NCI-H748 treated with DMSO at 0.1 percent for 48 hours (cell line): ENCODE results near the gene ATP5F1A.
A peak's percentile ranks its signal among the peaks of the same experiment; 100 is the strongest.

Source experiments
- DNase-seq: peaks from one replicate; lab custom pipeline; 2025; lab: John Stamatoyannopoulos, UW

Gene ATP5F1A

DNA sequence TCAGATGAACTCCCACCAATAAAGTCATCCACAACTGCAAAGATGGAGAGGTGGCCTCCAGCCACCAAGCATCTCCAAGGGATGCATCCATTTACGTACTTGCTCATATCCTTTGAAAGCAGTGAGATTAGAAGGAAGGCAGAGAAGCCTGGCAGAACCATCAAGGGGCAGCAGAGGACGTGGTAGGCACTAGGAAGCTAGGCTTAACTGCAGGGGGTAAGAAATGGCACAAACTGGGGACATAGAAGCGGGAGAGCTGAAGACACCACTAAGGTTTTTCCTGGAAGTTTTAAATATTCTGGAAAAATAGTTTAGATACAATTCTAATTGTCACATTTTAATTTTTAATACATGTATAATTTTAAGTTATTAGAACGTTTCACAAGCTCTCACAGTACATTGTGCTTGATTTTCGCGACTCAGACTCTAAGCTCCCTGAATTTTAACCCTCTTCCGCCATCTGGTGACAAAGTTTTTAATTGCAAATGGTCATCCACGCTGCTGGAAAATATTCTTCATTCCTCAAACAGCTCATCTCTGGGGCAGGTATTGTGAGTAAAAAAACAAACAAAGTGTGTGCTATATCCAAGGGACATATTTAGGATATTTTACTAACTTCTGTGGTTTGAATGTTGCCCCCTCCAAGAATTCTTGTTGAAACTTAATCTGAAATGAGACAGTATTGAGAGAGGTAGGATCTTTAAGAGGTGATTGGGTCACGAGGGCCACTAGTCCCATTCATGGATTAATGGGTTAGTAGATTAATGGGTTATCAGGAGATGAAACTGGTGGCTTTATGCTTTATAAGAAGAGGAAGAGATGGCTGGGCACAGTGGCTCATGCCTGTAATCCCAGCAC lies 24.4 kb downstream of the ATP5F1A start:
- peak; percentile 57 for DNase-seq

DNA sequence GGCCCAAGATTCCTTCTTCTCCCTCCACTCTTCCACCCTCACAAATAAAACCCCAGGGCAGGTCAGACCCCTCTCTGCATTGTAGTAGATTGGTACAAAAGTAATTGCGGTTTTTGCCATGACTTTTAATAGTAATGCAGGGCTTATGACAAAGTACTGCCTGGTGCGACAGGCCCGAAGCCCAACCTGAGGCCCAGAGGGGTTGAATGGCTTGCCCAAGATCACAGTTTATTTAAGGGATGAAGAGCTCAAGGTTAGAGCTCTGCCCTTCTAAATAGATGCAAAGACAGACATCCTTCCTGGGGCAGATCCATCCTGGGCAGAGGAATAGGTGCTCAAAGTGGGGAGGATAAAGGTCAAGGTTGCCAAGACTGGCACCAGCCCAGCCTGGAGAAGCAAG lies 25.1 kb downstream of the ATP5F1A start:
- DNase-seq = no peak

DNA sequence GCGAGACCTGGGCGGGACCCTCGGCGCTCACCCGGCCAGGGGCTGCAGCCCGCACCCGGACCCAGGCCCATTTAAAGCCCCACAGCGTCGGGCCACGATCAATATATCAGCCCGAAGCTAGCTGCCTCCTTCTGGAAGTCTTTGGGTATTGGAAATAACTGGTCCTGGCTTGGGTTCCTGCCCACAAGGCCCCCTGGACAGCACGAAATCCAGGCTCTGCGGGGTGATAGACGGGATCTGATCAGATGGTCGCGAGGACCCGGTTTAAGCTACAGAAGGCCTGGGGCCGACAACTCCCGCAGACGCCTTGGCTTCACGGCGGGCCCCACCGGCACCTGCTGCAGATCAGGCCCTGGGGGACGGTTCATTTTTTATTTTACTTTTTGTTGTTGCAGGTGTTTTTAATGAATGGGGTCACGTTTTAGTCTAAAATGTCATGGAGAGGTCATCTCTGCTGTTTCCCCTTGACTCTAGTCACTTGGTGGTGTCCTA lies 25.7 kb downstream of the ATP5F1A start:
- DNase-seq = no peak

DNA sequence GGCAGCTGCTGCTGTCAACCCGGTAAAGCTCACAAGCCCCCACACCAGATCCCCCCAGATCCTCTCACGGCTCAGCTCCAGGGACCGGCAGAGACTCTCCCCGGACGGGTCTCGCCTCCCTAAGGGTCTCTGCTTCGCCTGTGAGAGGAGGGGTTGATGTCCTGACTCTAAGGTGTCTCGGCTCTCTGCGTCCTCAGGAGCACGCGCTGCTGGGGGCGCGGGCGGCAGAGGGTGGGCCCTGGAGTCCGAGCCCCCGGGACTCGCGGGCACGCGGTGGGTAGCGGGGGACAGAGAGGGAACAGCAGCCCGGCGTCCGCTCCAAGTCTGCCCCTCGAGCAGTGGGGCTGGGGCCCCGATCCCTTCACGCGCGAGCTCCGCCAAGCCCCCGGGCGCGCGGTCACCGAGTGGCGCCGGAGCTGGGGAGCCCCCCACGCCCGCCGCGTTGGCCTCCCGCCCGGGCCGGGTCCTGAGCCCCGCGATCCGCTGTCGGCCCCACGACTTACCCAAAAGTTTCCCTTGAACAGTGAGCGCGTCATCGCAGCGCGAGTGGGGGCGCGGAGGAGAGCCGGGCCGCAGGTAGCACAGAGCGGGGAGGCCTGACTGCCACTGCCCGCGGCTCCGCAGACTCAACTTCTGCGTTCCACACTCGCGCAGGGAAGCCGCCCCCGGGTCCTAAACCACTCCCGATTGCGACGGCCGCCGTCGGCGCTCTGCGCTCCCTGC lies 26.3 kb downstream of the ATP5F1A start, which contains the start of gene PSTPIP2:
PSTPIP2 (minus strand) TSS at position 608 of the 723 bp plus-strand sequence; CDS start at position 536, 72 bp downstream.
- DNase-seq = peak; percentile 18

DNA sequence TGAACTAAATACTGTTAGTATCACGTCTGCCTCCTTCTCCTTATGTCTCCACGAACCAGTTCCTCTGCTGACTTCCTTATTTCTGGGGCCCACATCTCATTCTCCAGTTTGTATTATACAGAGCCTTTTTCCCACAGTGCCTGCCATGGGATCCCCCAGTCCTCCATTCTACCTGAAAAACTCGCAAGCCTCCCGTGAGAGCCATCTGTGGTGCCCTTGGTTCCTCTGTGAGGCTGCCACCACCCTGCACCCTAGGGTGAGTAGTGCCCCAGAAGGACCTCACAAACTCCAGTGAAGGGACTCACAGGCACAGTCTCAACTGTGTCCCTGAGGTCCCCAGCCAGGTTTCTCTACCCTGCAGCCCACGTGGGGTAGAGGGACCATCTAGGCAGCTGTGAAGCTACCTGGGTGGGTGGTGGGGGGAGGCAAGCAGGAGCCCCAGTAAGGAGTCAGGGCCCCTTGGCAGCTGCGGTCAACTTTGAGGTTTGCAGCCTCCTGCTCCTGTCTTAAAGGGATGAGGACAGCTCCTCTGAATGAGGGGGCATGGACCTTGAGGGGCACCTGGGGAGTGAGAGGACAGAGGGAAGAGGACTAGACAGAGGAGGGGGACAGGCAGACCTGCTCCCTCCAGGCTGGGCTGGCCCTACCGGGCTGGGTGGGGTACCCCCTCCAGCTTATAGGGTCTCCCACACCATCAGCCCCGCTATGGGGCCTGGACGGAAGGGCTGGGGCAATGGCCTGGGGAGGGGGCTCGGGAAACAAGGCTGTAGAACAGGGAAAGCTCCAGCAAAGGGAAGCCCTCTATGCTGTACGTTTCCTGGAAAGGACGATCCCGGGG lies 27.1 kb downstream of the ATP5F1A start:
- DNase-seq = no peak

DNA sequence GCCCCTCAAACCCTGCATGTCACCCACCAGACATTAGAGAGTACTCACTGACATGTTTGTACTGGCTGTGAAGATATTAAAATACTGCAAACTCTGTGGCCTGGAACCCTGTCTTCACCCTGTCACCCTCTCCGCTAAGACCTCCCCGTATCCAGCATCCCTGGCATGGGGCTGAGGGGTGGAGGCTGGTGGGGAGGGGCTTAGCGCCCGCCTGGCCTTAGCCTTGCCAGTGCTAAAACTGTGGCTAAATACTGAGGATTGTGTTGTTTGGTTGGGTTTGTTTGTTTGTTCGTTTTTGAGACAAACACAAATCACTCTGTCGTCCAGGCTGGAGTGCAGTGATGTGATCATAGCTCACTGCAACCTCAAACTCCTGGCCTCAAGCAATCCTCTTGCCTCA lies 27.9 kb downstream of the ATP5F1A start:
- no peak for DNase-seq

DNA sequence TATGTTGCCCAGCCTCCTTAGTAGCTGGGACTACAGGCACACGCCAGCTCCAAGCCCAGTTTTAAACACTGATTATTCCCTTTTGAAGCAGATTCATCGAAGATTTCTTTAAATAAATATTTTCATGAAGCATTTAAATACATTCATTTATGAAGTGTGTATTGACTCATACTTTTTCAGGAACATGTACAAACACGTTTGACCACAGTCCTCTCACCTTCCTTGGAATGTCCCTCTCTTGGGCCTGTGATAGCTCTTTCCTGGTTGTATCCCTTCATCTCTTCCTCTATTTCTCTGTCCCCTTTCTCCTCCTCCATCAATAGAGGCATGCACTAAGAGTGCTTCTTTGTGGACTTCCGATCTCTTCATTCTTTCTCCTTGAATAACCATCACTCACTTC lies 28.6 kb downstream of the ATP5F1A start:
- no peak for DNase-seq

DNA sequence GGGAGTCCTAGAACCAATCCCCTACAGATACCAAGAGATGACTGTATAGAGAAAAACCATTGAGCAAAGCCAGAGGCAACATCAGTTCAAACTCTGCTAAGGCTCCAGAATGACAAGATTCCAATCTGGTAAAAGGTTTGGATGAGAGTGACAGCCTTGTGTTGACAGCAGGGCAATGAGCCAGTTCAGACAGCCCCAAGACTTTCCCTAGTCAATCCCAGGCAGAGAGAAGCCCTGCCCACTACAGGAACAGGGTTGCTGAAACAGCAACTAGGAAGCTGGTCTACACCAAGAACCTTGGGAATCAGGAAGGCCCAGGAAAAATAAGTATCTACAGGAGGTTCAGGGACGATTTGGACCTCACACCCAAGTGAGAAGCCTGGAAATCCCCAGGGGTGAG lies 29.3 kb downstream of the ATP5F1A start:
- DNase-seq = no peak

DNA sequence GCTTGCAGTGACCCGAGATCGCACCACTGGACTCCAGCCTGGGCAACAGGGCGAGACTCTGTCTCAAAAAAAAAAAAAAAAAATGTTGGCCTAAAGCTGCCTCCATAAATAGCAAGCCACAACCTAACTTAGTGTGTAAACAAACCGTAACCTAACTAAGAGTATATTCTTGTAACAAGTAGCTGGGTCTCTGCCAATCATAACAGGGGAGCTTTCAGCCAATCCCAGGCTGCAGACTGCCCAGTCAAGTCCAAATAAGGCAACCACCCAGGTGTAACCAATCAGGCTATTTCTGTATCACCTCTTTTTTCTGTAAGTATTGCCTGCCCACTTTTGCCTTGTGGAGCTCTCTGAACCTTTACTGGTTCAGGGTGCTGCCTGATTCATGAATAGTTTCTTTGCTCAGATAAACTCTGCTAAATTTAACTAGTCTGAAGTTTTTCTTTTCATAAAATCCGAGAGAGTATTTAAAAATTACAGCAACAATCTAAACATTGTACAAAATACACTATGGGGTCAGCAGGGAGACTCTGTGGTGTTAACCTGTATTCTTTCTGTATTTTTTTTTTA lies 30.6 kb downstream of the ATP5F1A start:
- DNase-seq = no peak

DNA sequence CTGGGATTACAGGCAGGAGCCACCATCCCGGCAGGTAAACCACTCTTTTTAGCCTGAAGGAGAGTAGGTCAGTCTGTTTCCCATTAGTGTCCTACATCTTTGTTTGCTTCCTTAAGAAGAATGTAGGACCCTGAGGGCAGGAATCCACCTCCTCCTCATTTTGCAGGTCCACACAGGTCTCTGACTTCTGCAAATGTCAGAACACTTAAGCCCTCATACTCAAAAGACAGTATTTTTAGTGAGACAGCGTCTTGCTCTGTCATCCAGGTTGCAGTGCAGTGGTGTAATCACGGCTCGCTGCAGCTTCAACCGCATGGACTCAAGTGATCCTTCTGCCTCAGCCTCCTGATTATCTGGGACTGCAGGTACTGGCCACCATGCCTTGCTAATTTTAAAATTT lies 35.3 kb downstream of the ATP5F1A start:
- no peak for DNase-seq

DNA sequence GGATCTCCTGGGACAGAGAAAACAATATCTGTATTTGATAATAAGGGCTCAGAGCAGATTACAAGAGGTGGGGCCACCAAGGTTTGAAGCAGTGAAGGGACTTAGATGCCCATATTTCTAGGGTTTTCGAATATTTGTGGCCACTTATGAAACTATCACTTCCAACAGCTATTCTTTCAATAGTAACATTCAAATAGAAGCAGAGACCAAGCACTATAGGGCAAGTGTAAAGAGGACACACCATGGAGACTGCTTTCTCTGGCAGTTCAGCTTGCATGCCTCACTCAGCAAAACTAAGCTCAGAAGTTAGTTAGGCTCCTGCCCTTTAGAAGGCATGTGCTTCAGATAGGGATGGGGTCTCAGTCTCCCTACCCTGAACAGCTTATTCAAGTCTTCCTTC lies 36.3 kb downstream of the ATP5F1A start:
- DNase-seq = no peak

DNA sequence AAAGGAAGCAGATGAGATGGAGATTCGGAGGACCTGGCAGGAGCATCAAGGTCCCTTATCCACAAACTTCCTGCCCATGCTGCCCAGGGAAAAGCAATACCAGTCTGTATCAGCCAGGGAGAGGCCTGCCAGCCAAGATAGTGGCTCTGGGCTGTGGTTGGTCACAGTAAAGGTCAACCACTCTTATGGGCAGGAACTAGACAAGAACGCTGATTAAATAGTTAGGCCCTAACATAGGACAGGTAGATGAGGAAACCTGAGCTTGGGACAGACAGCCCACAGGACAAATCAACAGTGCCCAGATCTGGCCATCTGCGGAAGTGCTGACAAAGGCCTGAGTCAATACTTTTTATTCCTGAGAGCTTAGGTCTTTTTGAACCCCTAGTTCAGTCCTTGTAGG lies 36.7 kb downstream of the ATP5F1A start:
- no peak for DNase-seq

DNA sequence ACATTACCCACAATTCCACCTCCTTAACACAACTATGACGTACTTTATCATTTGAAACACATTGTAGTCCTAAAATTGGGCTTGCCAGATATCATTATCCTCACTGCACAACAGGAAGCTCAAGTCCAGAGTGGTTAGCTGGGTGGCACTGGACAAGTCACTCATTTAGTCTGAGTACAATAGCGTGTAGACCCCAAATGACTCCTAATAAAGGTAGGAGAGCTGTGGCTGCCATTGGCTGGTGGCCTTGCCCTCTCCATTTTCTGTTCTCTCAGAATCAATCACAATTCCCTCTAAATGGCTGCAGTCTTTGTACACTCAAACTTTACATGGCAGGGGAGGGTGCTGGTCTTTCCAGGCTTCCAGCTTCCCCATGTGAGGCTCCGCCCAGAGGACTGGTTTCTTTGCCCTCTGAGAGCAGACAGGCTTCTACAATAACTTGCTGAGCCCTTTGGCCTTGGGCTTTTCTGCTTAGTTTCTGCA lies 37.7 kb downstream of the ATP5F1A start:
- DNase-seq = no peak

DNA sequence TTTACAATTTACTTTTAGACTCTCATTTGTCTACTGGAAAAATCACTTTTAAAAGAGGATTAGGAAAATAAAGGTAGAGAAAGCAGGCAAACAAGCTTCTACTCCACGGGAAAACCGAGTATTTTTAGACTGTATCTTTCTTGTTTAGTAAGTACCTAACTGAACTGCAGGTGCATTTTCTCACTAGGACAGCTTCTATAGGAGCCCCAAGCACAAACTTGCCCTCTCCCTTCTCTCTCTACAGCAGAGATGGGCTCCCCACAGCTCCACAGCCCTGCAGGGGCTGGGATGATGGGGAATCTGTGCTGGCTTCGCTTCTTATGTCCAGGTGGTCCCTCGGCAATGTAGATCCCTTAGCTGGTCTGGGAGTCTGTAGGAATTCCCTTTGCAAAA lies 42.3 kb downstream of the ATP5F1A start:
- DNase-seq = no peak

DNA sequence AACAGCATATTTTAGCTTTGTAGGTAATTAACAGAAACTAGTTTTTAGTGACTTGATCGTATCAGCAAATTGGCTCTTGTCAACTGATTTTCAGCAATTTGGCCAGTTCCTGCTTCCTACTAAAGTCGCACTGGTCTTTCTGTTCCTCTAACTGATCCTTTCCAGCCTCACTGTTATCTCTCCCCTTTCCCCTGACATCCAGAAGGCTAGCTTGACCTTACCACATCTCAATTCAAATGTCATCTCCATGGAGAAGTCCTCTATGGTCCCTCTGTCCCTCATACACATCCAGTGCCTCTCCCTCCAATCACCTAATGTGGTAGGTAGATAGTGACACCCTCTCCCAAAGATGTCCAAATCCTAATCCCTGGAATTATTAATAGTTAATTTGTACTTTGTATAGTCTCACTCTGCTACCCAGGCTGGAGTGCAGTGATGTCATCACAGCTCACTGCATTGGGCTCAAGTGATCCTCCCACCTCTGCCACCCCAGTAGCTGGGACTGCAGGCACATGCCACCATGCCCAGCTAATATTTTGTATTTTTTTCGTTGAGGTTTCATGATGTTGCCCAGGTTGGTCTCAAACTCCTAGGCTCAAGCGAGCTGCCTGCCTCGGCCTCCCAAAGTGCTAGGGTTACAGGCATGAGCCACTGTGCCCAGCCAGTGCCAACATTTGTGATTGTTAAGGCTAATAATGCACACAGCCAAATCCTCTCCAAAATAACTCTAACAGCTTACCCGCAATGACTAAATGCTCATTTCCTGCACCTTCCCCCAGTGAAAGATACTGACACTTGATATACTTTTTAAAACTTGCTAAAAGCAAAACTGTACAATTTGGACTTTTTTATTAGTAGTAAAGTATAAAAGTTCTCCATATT lies 42.9 kb downstream of the ATP5F1A start:
- DNase-seq = no peak

DNA sequence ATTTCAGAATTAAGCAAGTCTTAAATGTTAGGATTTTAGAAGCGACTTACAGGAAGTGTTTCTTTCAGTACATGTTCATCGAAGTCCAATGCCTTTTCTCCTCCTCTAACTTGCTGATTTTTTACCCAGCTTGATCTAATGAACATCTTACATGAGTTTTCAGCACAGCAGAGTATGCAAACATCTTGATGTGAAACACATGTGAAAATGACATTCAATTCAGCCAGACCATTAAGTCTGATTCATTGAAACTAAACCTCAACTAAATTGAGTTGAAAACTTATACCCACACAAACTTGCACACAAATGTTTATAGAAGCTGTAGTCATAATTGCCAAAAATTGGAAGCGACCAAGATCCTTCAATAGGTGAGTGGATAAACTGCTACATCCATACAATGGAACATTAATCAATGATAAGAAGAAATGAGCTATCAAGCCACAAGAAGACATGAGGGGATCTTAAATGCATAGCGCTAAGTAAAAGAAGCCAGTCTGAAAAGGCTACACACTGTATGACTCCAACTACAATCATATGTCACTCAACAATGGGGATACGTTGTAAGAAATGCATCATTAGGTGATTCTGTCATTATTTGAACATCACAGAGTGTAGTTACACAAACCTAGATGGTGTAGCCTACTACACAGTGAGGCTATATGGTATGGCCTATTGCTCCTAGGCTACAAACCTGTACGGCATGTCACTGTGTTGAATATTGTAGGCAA lies 44.6 kb downstream of the ATP5F1A start:
- no peak for DNase-seq

DNA sequence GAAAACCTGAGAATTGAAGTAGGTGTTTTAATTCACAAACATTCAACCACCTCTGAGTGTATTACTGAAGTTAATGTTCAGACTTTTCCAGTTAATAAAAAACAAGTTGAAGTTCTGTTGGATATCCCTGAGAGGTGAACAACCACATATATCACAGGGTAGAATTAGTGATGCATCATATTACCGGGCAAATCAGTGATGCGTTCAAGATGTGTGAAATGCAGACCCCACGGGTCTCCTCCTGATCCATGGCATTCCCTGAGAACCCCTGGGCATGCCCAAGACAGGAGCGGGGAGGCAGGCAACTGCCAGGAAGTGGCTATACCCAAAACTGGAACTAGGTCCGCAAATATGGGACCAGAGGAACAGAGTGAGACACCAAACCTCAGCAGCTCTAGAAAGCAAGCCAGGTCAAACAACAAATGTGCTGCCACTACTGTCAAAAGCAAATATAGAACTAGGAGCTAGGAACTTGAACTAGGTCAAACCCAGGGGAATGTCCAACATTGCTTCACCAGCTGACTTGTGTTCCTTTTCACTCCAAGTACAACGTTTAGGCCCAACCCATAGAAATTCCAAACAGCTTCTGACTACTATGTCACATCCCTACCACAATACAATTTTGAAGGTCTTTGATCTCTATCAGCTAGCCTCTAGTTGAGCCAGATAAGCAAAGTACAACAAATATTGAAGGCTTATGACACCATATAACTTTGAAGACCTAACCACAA lies 46.2 kb downstream of the ATP5F1A start:
- no peak for DNase-seq

DNA sequence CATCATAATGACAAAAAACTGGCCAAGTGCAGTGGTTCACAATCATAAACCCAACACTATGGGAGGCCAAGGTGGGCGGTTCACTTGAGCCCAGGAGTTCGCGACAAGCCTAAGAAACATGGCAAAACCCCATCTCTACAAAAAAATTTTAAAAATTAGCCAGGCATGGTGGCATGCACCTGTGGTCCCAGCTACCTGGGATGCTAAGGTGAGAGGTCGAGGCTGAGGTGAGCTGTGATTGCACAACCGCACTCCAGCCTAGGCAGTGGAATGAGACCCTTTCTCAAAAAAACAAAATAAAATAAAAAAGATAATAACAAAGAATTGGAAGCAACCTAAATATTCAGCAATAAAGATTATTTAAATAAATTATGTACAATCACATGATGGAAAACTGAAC lies 47.8 kb downstream of the ATP5F1A start:
- DNase-seq = no peak

DNA sequence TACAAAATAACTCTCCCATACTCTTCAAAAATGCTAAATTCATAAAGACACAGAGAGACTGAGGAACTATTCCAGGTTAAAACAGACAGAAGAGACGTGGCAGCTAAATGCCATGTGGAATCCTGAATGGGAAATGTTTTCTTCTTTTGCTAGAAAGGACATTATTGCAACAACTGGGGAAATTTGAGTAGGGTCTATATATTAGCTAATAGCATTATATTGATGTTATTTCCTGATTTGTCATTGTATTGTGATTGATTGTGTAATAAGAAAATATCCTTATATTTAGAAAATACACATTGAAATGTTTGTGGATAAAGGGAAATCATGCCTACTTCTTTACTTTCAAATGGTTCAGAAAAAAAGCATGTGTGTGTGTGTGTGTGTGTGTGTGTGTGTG lies 49.5 kb downstream of the ATP5F1A start:
- DNase-seq = no peak
